AG04449 (cell line): ENCODE results near the gene EOGT.

Experiments
- CTCF ChIA-PET: fragments of 350-600 bp; formaldehyde crosslinking; extraction: SDS; loops from one replicate; lab custom pipeline; 2021; ENCODE audit warnings: antibody characterized with exemption; lab: Yijun Ruan, JAX
- POLR2A ChIA-PET: fragments of 400-600, 350-600 bp; formaldehyde crosslinking; extraction: SDS; loops from one replicate; lab custom pipeline; 2020; ENCODE audit warnings: antibody characterized with exemption, inconsistent platforms; lab: Yijun Ruan, JAX
- DNase-seq: peaks from one replicate; pipeline ENCODE4 v3.0.0-alpha.2; 2010; ENCODE audit warnings: low read depth, low spot score
- H3K4me3 ChIP-seq: 2 replicates; pipeline ENCODE4 v1.5.1; 2011; ENCODE audit warnings: low read depth, mild to moderate bottlenecking, control low read depth, low read length
- CTCF ChIP-seq: IDR thresholded peaks from one replicate; pipeline ENCODE4 v1.5.1; 2011; ENCODE audit warnings: mild to moderate bottlenecking, moderate library complexity, low read length, control low read depth, inconsistent platforms; ENCODE audit not compliant: insufficient read depth; ENCODE audit errors: missing control alignments

Gene EOGT

GRCh38 chr3:69051756-69052471 is 38.4 kb upstream of the EOGT start, which contains the start of gene TMF1:
TSS of gene TMF1 (minus strand) at chr3:69052333. CDS start at chr3:69052086, 247 bp downstream.
- POLR2A ChIA-PET, result interaction anchor here (0.7 to 1.9 kb wide), 5 partner anchors 13 to 38 kb away, joined by 3 to 8 read pairs (median 3); partner anchors contain the start of genes ARL6IP5, EOGT and UBA3
- DNase-seq, result peak; percentile 94
- CTCF ChIA-PET, result interaction anchor here (1.0 to 1.6 kb wide), 4 partner anchors 12 to 372 kb away, joined by 3 to 4 read pairs (median 3); no protein-coding TSS in a partner anchor

GRCh38 chr3:69048990-69049389 is 35.5 kb upstream of the EOGT start:
- POLR2A ChIA-PET, result no interaction called here
- no peak for TF ChIP-seq CTCF
- CTCF ChIA-PET, result interaction anchor here (0.9 kb wide), 1 partner anchor 29 kb away, joined by 3 read pairs; no protein-coding TSS in a partner anchor
- DNase-seq, result no peak
- H3K4me3 ChIP-seq, result no peak overlapping the region

More at GRCh38 chr3:69051756-69052471, 38.4 kb upstream of the EOGT start, which contains the start of gene TMF1:
- peak within 1 kb of the TSS; percentile 91 for H3K4me3 ChIP-seq
- no peak for TF ChIP-seq CTCF

- no peak for TF ChIP-seq CTCF
- ChIA-PET POLR2A (no interaction called here), CTCF (interaction anchor here (0.9 to 2.0 kb wide), 5 partner anchors 9 to 34 kb away, joined by 3 to 5 read pairs (median 3); no protein-coding TSS in a partner anchor)
Measured at GRCh38 chr3:69044608-69045007, 31.1 kb upstream of the EOGT start.

GRCh38 chr3:69033470-69033869 is 20.0 kb upstream of the EOGT start:
- POLR2A ChIA-PET, result no interaction called here
- DNase-seq, result no peak
- CTCF ChIA-PET, result interaction anchor here (2.1 to 5.6 kb wide), 2 partner anchors 11 to 13 kb away, joined by 5 to 28 read pairs; no protein-coding TSS in a partner anchor
- H3K4me3 ChIP-seq, result no peak overlapping the region
- no peak for TF ChIP-seq CTCF

More at GRCh38 chr3:69044608-69045007, 31.1 kb upstream of the EOGT start:
- H3K4me3 ChIP-seq, result no peak overlapping the region
- DNase-seq, result no peak

- CTCF ChIA-PET, result interaction anchor here (1.2 to 5.6 kb wide), 3 partner anchors 12 to 19 kb away, joined by 5 to 28 read pairs (median 8); partner anchors contain the start of gene EOGT
Measured at GRCh38 chr3:69032737-69033136, 19.3 kb upstream of the EOGT start.

More at GRCh38 chr3:69032737-69033136, 19.3 kb upstream of the EOGT start:
- DNase-seq, result no peak
- POLR2A ChIA-PET, result interaction anchor here (1.1 kb wide), 1 partner anchor 52 kb away, joined by 3 read pairs; the partner anchor contains the start of gene ARL6IP5
- no peak for TF ChIP-seq CTCF
- no peak overlapping the region for H3K4me3 ChIP-seq
